ENCODE results near the gene KLK8.

DNA sequence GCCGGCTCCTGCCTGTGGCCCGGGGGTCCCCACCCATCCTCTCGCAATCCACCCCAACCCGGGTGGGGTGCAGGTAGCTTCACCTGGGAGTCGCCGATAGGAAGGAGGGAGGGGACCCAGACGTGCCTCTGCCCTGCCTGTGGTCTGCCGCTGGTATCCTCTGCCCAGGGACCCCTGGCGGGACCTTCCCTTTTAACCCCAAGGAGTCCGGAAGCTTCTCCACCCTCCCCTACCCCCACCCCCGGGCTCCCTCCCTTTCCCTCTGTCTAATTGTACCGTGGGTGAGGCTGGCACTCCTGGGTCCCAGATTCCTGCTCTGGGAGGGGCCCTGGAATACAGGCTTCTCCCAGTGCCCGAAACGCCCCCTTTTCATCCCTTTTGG lies 18.1 kb upstream of the KLK8 start, which contains the start of gene KLK10:
- TF ChIP-seq CTCF (conservative IDR thresholded peaks at IDR 0.05) (no peak), EZH2 (IDR thresholded peaks at IDR 0.05; ENCODE audit: low read depth) (no peak)
